HuH-7 (cell line): ENCODE measurements around the gene SEMA6D.

ENCODE experiments used
- DNase-seq: peaks from one replicate; pipeline ENCODE4 v3.0.0; 2011; ENCODE audit warnings: low spot score

SEMA6D gene

DNA sequence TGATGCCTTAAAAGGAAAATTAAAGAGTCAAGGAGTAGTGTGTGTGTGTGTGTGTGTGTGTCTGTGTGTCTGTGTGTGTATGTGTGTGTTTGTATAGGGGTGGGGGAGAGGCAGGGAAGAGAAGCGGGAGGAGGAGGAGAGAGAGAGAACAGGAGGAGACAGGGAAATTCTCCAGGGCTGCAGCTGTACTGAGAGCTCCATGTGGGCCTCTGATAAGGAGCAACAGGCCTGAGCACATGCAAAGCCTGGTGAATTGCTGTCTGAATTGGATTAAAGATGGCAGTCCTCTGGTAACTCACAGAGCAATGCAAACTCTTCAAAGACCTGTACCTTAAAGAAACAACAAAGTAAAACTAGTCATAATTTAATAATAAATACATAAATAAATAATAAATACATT is 70.6 kb downstream of the SEMA6D start:
- DNase-seq: no peak

DNA sequence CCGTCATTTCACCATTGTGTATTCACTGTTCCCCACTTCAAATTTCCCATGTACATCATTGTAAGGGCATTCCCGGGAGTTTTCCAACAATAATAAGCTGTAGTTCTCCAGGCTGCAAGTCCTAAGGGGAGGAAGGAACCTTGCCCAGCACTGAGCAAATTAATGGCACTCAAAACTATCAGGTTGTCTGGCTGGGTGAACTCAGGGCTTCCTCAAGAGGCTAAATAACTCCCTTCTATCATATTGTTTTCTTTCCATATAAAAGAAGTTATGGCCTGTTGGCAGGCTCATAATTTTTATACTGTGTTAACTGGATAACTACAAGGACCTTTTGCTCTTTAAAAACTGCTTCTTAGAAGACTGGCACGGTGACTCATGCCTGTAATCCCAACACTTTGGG is 71.4 kb downstream of the SEMA6D start:
- no peak for DNase-seq

DNA sequence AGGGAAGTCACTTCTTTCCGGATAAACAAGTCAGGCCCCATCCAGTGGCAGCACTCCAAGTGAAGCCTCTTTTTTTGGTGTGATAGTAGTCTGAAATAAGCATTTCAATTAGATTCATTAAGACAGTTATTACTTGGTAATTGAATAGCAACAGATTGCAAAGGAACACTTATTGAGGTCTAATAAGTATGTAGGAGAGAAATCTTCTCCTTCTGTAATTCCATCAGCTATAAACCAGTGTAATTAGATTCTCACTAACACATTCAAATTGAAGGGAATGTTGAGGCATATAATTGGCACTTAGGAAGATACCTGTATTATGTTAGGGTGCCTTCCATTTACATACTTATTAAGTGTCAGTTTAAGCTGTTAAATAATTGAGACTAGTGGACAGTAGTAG is 73.9 kb downstream of the SEMA6D start:
- no peak for DNase-seq

DNA sequence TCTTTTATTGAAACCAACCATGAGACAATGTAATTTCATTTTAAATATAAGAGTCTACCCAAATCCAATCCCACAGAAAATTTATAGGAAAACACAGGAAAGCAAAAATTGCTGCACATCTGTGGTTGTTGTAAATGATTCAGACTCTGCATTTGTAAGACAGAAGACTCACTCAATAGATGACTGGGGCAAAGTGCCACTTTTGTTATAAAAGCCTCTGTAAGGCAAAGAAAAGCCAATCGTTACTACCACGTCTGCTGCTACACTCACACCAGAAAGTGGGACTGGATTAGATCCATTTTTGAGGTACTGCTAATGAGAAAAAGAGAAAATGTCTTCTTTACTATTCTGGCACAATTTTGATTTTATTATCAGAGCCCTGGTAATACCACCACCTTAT is 74.9 kb downstream of the SEMA6D start:
- no peak for DNase-seq

DNA sequence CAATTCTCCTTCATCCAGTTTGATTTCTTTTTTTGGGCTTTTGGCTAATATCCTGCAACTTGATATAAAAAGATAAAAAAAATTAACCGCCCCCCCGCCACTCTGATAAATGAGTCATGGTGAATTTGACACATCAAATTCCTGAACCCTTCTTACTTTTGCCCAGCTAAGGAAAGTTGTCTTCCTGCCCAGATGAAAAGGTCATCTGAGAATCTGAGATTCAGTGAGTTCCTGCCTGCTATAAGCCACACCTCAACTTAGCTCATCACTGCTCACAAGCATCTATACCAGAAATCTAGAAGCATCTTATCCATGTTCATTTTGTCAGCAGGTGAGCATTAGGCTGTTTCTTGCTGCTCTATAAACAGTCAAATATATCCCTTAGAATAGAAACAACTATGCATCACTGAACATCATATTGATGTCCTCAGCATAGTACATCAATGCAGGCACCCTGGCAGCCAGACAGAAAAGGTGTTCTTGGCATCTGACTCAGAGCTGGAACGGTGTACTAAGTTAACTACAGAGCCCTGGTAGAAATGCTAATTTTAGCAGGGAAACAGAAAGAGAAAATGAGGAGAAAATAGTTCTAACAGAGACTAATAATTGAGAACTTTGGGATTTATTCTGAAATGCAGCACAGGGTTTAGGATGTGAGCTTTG is 77.1 kb downstream of the SEMA6D start:
- no peak for DNase-seq

DNA sequence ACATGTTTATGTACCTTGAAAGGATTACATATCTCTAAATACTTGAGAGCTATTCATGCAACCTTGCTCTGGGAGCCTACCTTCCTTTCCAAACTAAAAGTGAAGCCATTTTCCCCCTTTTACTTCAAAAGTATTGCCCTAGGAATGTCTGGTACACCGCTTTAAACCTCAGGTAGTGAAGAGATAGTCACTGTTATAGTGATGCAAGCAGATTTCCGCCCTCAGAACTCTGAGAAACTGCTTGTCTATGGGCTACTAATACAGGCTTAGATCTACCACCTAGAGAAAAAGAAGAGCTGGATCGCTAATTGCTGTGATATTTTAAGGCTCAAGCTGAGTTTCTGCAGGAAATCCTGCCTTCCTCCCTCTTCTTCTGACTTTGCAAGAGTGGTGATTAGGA is 78.6 kb downstream of the SEMA6D start:
- DNase-seq: no peak

DNA sequence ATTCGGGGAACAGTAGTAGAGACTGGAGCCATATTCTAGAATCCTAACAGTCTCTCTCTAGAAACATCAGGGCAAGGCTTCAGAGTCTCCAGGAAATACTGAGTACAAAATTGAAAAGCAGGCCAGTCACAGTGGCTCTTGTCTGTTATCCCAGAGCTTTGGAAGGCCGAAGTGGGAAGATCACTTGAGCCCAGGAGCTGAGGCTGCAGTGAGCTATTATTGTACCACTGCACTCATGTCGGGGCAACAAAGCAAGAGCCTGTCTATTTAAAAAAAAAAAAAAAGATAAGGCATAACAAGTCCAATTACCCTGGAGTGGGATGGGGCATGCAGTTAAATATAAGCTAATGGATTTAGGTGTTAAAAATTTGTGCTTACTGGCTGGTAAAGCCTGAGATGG is 79.0 kb downstream of the SEMA6D start:
- no peak for DNase-seq

DNA sequence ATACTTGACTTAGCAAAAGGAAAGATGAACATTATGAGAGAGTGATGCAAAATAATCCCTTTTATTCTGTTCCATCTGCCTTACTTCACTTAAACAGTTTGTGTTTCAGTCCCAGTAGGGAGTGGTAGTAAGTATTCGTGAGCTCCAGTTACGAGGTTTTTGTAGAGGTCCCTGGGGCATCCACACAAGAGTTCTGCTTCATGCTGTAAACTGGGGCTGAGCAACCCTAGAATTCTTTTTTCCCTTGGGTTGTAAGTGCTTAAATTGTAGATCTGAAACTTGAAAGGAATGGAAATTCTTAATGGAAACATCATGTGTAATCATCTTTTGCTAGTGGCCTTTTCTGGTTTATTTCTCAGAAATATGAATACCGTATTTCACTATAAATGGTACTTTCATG is 79.5 kb downstream of the SEMA6D start:
- DNase-seq: no peak

DNA sequence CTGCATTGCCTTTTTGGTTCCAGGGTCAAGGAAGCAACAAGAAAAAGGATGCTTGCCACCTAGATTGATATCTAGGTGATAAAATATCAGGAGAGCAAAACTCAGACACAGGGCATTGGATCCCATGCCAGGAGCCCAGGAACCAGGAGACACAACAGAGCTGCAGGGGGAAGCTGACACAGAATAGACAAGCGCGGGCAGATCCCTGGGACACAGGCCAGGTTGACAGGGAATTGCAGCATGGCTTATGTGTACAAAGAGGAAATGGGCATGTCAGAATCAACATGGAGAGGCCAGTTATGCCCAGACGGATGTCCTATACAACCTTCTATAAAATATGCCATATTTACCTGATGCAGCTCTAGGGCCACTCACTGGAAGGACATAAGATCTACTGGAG is 84.2 kb downstream of the SEMA6D start:
- no peak for DNase-seq

DNA sequence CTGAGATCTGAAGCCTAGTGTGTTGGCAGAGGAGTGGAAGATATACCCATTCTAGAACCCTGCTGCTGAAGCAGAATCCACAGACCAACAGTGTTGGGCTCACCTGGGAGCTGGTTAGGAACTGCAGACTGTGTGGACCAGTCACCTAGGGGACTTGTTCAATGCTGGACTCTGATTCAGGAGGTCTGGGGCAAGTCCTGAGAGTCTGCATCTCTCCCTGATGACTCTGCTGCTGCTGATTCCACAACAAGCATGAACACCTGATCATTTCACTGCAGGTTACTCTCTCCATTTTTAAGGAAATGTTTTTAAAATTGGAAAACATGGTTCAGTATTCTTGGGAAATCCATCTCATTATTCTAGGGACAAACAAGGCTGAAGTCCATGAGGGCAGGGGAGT is 84.9 kb downstream of the SEMA6D start:
- no peak for DNase-seq

DNA sequence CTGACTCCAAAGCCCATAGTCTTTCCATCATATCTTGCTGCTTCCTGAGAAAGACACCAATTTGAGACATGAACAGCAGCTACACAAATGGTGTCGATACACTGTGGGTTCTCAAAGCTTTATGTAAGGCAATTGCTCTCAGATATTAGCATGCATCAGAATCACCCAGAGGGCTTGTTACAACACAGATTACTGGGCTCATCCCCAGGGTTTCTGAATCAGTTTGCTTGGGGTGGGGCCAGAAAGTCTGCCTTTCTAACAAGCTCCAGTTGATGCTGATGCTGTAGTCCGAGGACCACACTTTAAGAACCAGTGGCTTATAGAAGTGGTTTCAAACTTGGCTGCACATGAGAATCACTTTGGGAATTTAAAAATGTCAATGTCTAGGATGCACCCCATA is 86.5 kb downstream of the SEMA6D start:
- no peak for DNase-seq

DNA sequence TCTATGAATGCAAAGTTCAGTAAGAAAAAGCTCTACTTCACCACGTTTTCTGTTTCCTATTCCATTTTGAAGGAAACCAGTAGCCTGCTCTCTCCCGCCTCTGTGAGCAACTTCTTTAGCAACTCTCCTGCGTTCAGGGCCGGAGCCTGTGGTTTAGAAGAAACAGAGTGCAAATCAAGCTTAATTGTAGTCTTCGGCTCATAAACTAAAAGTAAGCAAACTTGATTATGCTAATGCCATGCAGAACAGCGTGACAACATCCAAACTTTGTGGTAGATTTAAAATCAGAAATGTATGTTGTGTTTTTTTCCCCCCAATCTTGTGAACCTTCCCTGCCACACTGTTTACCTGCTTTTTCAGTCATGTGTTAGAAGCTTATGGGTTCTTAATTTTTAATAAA is 87.4 kb downstream of the SEMA6D start:
- no peak for DNase-seq

DNA sequence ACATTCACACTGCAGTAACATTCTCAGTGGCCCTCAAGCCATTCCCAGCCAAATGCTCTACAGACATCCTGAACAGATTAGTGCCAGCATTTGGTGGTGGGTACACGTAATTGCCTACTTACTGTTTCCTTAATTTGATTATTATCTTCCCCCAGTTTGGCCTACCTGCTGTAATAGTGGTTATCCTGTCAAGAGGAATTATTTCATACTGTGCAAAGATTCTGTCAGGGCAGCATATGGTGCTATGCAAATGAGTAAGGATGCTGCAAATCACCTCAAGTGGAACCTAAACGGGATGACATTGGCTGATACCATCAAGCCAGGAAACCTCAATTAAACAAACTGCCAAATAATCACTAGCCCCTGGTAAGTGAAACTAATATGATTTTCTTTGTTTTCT is 88.7 kb downstream of the SEMA6D start:
- DNase-seq: no peak

DNA sequence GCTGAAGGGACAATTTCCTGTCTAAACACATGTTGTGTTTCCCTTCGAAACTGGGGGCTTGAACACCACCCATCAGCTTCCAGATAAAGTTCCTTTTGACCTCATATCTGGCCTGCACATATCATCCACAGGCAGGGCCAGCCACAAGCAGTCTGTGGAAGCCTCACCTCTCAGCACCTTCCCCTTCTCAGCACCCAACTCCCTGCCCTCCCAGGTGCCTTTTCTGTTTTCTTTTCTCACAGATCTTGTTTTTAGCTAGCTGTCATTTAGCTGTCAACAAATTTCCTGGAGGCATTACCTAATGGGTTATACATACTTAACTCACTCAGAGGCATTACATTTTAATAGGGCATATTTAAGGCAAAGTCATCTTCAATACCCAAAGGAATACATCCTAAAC is 93.9 kb downstream of the SEMA6D start:
- DNase-seq: no peak

DNA sequence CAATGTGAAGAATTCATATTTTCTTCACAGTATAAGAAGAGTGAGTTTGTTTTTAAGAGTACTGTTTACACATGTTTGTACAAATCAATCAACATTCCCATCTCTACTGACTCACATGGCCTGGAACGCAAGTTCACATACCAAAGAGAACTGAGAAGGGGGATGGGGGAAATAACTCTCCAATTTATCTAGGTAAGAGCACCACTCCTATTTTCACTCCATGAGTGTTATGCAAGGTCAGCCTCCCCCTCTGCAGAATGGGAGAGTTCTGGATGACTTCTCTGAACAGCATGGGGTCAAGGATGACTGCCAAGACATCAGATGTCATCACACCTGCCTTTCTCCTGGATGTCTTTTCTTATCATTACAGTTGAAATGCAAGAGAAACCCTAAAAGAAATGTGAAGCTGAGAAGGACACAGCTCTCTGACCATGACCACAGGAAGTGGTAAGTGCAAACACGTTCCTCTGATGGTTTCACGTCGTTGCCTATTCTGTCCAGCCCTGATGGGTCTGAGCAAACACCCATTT is 95.2 kb downstream of the SEMA6D start:
- no peak for DNase-seq

DNA sequence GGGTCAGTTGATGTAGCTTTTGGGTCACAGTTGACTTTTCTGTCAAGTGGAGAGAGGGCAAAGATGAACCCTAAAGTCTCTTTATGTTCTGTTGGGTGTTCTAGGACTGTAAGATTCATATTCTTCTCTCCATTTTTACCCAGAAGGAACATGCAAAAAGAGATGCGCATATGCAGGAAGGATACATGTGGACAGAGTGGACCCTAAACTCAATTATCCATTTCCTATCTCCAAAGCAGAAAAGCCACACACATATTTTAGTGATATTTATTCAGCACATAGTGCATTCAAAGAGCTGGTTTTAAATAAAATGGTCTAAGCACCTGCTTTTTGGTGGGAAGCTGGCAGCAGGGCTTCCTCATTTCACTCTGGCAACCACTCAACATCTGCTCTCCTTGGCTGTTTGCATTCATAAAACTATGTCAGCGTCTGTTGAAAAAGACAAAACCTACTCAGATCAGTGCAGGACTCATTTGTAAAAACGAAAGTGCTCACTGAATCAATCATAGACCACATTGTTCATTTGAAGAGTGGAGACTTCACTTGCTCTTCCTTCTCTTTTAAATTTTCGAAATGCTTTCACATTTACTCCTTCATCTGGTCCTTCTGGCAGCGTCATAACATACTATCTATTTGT is 96.6 kb downstream of the SEMA6D start:
- no peak for DNase-seq

DNA sequence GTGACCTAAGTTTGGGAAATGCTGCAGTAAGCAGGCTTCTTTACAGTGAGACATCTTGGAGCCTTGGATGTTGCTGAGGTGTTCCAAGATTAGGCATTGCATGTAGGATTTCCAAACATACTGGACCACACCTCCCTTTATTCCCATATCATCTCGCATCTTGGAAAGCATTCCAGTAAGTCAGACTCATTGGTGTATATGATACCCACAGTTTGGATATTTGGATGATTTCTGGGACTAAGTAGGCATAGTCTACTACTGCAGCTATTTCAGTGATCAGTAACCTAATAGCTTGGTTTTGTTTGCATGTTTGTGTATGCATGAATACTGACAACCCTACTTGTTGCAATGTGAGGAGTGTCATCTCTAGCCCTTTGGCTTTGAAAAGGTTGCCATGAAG is 97.3 kb downstream of the SEMA6D start:
- no peak for DNase-seq

DNA sequence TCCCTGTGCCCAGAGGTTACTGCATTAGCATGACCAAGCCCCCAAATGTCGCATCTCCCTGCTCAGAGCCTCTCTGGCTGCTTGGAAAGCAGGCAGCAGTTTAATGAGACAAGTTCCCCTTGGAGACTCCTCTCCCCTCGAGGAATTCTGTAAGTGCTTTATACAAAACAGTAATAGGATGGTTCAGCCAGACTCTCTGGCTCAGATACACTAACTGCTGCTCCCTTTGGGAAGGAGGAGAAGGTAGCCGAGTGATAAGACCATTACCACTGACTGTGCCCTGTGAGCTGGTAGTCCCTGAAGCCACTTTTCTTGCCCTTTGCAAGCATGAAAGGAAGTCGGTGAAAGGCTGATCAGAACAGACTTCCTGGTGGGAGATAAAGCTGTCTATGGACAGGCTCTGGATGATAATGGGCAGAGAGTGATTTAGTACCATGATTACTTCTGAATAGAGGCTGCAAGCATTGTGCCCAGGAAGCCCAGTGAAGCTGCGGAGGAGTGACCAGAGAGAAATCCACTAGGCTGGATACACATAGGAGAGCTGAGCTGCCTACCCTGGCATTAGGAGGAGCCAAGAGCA is 100.8 kb downstream of the SEMA6D start:
- no peak for DNase-seq

DNA sequence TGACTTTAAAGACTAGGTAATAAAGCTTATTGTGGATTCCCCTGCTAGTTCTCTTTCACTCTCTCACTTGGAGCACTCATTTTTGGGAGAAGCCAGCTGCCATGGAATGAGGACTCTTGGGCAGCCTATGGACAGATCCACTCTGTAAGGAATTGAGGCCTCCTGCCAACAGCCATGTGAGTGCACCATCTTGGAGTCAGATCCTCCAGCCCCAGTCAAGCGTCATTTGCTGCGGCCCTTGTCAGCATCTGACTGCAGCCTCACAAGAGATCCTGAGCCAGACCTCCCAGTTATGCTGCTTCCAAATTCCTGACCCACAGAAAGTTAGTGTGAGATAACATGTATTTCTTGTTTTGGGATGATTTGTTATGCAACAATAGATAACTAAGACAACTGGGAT is 101.9 kb downstream of the SEMA6D start:
- DNase-seq: no peak

DNA sequence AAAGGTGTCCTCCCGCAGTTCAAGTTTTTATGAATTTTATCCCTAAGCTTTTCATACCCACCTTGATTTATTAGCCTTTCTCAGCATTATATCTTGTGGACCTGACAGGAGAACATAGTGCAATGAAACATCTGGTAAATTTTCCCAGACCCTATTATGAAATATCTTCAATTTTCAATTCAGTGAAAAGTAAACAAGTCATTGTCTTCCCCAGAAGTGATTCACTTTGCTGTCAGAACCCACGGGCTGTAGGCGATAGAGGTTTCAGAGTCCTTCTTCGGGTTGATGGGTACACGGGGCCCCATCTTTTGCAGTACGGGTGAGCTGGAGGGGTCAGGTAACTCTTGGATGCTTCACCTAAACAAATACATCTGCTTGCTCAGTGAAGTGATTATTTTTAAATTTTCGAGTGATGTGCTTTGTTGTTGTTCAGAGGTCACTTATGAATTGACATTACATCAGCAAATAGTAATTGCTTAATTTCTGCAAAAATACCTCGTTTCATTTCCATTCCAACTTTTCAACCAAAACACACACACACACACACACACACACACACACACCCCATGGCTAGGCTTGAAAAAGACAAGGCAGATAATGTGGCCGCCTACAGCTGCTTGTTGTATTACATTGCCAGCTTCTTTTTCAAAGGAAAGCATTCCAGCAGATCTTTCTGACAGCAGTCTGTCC is 102.9 kb downstream of the SEMA6D start:
- DNase-seq: no peak

DNA sequence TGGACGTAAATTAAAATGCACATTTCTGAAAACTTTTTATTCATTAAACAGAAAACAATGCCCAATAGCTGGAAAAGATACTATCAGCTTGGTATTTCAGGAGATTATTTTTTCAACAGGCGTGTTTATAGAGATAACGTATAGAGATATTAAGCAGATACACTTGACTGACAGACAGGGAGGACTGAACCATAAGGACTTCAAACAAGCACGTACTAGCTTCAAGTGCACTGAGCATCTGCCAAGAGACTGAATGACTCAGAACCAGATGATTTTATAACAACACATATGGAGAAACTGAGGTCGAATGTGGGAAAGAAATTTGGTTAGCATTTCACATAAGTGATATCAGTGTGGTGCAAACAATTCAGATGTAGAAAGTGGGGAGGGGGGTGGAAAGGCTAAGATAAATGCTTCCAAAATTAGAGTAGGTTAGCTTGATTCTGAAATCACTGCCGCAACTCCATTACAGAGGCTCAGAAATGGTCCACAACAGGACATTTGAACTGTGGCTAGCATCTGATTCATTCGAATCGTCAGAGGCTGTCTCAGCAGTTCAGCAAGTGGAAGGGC is 103.5 kb downstream of the SEMA6D start:
- DNase-seq: no peak

DNA sequence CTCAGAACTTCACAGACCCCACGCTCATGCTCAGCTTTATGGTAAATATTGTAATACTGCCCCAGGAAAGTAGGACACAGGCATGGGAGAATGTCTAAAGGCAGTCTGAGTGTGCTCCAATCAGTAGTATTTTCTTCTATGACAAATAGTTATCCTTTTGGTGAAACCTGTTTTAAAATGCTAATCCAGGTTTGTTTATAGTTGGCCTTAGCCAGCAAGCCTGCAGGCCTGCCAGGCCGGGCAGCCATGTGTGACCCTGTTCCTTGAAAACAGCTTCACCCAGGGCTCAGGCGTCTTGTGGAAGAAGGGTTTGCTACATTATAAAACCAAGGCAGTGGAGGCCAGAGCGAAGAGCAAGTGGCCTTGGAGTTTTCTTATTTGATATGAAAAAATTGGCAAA is 104.7 kb downstream of the SEMA6D start:
- DNase-seq: no peak
